Stimulated activated CD8-positive, alpha-beta memory T cell treated with anti-CD3 and anti-CD28 coated beads, Interleukin-15, amount 100 ng/mL, for 48 hours (primary cell): Measurements from ENCODE around the gene DALRD3.
"Not testable (repeated sequence)": the region's sequence is repeated elsewhere in the genome, so short reads cannot be mapped to it uniquely, and the experiment has no call there.

ENCODE experiments used
- DNase-seq, 2 donors: peaks; one replicate each; pipeline ENCODE4 v3.0.0-alpha.2; 2020; ENCODE audit warnings: low read depth in 2 of 2

DALRD3 gene

GRCh38 chr3:49021813-49022687 is 3.7 kb upstream of the DALRD3 start, which contains the start of gene NDUFAF3:
TSS of gene NDUFAF3 (plus strand) at chr3:49022121. CDS start at chr3:49022145, 24 bp downstream.
- DNase-seq: peak; percentile 90

DNA sequence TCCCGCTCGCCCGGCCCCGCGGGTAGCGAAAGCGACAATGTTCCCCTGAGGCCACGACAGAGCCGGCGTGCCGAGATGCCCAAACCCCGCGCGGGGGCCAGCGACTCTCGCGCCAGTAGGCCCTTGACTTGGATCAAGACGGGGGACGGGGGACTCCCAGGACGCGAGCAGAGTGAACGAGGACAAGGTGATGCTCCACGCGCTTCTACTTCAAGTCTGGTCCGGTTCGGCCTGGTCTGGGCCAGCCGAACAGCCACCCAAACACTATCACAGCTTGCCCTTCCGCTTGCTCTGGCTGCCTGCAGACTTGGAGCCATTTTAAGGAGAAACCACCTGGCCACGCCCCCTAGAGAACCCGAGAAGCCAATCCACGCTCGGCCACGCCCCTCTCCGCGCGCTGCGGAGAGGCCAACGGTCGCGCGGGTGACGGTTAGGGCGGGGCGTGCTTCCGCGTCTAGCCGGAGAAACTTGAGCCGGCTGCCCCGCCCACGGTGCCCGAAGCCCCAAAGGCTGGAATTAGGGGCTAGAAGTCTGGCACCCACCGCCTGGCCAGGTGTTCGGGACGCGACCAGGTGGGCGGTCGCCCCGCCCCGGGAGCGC is 2.9 kb upstream of the DALRD3 start:
- DNase-seq: peak; percentile 97 to 98

DNA sequence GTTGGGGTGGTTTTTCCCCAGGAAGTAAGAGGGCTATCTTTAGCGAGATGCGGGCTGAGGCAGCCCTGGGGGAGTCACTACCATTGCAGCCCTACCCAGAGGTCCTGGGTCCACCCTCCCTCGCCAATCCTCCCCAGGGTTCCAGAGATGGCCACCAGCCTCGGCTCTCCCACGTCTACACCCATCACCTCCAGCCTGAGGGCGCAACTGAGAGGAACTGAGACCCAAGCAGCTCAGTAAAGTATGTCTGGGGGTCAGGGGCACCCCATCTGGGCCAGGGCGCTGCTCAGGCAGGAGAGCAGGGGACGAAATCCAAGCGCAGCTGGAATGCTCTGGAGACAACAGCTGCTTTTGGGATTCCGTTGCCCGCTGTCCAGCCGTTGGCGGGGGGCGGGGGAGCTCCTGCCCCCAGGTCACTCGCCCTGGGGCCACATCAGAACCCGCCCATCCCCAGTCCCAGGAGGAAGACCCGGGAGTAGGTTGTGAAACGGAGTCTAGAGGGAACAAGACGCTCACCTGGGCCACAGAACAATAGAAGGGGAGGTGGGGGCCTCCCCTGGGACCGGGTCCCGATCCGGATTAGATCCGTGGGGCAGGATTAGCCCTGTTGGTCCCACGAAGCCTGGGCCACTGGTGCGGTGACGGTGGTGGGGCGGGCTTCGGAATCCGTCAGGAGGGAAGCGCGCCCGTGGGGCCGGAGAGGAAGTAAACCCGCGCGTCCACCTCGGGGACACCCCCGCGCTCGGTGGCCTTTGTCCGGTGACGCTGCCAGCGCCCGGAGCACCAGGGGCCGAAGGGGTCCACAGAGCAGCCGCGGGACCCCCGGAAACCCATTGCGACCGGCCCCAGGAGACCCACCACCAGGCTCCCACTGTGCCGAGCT is 2.2 kb upstream of the DALRD3 start:
- DNase-seq: no peak

DNA sequence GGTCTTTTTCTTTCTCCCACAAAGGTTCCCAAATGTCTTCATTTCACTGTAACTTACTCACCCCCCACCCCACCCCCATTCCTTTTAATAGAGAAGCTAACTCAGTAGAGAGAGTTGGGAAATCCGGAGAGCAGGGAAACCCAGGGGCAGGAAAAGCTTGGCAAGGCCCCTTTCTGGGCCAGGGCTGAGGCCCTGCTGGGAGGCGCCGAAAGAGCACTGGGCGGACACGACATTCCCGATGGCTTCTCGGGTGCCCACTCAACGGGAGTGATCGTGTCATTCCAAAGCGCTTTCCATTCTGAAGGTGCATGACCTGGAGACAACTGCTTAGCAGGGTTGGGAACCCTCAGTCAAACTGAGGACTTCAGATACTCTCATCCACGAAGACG is 1.6 kb upstream of the DALRD3 start:
- no peak for DNase-seq

GRCh38 chr3:49018707-49019006 is 277 bp upstream of the DALRD3 start:
- DNase-seq: no peak

DNA sequence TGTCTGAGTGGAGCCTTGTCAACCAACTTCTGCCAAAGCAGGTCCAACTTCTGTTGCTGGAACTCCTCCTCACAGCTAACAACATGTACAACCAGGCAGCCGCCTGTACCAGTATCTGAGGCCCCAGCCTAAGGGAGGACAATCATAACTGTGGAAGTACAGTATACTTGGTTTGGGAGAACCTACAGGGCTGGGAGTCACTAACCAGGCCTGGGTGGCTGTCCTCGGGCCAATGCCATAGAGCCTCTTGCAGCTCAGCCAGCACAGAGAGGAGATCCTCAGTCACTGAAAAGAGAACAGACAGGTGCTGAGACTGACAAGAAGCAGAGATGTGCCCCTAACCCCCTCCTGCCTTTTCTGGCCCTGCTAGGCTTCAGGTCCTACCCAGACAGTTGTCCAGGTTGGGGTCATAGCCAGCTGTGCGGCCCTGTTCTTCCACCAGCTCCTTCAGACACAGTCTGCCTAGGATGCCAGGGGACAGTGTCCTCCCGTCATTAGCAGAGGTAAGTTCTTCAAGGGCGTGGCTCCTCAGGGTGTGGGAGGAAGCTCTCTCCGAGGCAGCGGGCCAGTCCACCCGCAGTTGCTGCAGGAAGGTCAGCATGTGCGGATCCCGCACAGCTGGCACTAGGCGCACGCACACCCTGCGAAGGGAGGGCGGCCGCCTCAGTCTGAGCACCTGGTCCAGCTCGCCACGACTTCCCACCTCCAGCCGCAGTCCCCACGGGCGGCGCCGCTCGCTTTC is 980 bp downstream of the DALRD3 start:
- no peak for DNase-seq

- no peak for DNase-seq
Measured at GRCh38 chr3:49016414-49017228, 1.8 kb downstream of the DALRD3 start.

GRCh38 chr3:49015765-49016164 is 2.6 kb downstream of the DALRD3 start:
- DNase-seq: no peak

DNA sequence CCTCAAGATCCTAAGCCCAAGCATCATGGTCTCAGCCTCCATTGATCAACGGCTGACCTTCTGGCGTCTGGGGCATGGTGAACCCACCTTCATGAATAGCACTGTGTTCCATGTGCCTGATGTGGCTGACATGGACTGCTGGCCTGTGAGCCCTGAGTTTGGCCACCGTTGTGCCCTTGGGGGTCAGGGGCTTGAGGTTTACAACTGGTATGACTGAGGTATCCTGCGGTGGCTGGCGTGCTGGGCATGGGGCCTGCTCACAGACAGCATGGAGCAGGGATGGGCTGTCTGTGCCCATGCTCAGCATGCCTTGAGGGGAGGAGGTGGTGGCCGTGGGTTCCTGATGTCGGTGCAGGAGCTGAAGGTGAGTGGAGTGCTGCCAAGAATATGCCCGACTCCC is 3.3 kb downstream of the DALRD3 start:
- DNase-seq: no peak

DNA sequence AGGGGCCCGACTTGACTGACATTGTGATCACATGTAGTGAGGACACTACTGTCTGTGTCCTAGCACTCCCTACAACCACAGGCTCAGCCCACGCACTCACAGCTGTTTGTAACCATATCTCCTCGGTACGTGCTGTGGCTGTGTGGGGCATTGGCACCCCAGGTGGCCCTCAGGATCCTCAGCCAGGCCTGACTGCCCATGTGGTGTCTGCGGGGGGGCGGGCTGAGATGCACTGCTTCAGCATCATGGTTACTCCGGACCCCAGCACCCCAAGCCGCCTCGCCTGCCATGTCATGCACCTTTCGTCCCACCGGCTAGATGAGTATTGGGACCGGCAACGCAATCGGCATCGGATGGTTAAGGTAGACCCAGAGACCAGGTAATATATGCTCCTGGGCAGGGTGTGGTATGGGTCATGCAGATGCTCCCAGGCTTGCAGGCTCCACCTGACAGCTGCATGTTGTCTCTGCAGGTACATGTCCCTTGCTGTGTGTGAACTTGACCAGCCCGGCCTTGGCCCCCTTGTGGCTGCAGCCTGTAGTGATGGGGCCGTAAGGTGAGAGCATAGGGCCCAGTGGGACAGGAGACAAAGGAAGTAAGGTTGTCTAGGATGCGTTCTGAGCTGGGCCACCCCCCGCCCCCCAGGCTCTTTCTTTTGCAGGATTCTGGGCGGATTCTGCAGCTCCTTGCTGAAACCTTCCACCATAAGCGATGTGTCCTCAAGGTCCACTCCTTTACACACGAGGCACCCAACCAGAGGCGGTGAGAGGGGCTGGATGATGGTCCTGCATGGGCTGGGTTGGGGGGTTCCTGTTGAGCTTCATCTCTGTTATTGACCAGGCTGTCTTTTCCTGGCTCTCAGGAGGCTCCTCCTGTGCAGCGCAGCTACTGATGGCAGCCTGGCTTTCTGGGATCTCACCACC is 4.4 kb downstream of the DALRD3 start:
- no peak for DNase-seq

DNA sequence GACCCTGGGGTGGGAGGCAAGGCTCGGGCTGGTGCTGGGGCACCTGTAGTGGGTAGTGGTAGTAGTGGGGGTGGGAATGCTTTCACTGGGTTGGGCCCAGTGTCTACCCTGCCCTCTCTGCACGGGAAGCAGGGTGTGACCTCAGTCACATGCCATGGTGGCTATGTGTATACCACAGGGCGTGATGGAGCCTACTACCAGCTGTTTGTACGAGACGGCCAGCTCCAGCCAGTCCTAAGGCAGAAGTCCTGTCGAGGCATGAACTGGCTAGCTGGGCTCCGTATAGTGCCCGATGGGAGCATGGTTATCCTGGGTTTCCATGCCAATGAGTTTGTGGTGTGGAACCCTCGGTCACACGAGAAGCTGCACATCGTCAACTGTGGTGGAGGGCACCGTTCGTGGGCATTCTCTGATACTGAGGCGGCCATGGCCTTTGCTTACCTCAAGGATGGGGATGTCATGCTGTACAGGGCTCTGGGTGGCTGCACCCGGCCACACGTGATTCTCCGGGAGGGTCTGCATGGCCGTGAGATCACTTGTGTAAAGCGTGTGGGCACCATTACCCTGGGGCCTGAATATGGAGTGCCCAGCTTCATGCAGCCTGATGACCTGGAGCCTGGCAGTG is 5.2 kb downstream of the DALRD3 start:
- no peak for DNase-seq

- DNase-seq: no peak
Measured at GRCh38 chr3:49012441-49013017, 5.9 kb downstream of the DALRD3 start.

DNA sequence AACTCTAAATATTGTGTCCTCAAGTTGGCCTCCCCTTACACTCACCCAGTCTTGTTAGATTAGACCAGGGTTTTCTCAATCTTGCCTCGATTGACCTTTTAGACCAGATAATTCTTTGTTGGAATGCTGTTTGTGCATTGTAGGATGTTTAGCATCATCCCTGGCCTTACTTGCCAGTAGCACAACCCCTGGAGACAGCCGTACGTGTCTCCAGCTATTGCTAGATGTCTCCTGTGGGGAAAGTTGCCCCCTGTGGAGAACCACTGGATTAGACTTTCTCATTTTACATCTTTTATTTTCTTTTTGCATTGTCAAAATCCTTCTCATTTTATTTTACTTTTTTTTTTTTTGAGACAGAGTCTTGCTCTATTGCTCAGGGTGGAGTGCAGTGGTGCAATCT is 9.0 kb downstream of the DALRD3 start:
- DNase-seq: no peak

DNA sequence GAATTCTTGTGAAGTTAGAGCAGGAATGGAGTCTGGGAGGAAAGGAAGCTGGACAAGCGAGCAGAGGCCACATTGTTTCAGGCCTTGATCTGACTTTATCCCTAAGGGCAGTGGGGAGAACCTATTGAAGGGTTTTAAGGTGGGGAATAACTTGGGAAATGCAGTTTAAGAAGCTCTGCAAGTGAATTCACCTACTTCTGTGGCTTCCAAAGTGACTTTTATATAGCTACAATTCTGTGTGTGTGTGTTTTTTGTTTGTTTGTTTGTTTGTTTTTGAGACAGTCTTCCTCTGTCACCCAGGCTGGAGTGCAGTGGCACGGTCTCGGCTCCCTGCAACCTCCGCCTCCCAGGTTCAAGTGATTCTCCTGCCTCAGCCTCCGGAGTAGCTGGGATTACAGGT is 9.8 kb downstream of the DALRD3 start:
- DNase-seq: not testable (repeated sequence)

GRCh38 chr3:49007771-49008528 is 10.4 kb downstream of the DALRD3 start:
- DNase-seq: peak; percentile 78 to 80

- peak; percentile 95 to 99 for DNase-seq
Measured at GRCh38 chr3:49007068-49007770, 11.2 kb downstream of the DALRD3 start, which contains the start of gene WDR6. TSS of gene WDR6 (plus strand) at chr3:49007391. CDS start at chr3:49007432, 41 bp downstream.

GRCh38 chr3:49006408-49007067 is 11.8 kb downstream of the DALRD3 start:
- DNase-seq: no peak
